Activated CD8-positive, alpha-beta T cell treated with anti-CD3 and anti-CD28 coated beads for 36 hours (primary cell): Measurements from ENCODE around the gene SAMM50. TPM values are rescaled to one million over a fixed set of nuclear protein-coding genes. Genes with fewer than 3 reads are reported as not detected.

Experiments used
- ATAC-seq: fragments of 200-7000 bp; cut with Tn5 transposase; one replicate; pipeline ENCODE4 v1.10.0; 2021; ENCODE audit warnings: mild to moderate bottlenecking, moderate library complexity
- CTCF ChIA-PET: fragments of 350-600 bp; sonication (Branson Sonifier 250); formaldehyde crosslinking; loops from one replicate; lab custom pipeline; 2021; ENCODE audit warnings: antibody characterized with exemption; lab: Charles Lee
- POLR2A ChIA-PET: fragments of 350-600 bp; sonication (Branson Sonifier 250); formaldehyde crosslinking; loops from one replicate; lab custom pipeline; 2021; ENCODE audit warnings: antibody characterized with exemption; lab: Charles Lee
- DNase-seq: peaks from one replicate; pipeline ENCODE4 v3.0.0-alpha.2; 2020
- H3K27ac Mint-ChIP-seq: one replicate; pipeline ENCODE4 v1.8.0; 2021; ENCODE audit warnings: mild to moderate bottlenecking, mixed read lengths
- H3K27me3 Mint-ChIP-seq: one replicate; pipeline ENCODE4 v1.8.0; 2021; ENCODE audit warnings: mixed read lengths
- H3K36me3 Mint-ChIP-seq: one replicate; pipeline ENCODE4 v1.8.0; 2021; ENCODE audit warnings: low read depth, mixed read lengths
- H3K4me1 Mint-ChIP-seq: one replicate; pipeline ENCODE4 v1.8.0; 2021; ENCODE audit warnings: low read depth, mixed read lengths
- H3K4me3 Mint-ChIP-seq: one replicate; pipeline ENCODE4 v1.8.0; 2021; ENCODE audit warnings: mild to moderate bottlenecking, moderate library complexity, mixed read lengths
- H3K9me3 Mint-ChIP-seq: one replicate; pipeline ENCODE4 v1.8.0; 2021; ENCODE audit warnings: mixed read lengths
- CTCF ChIP-seq: fragments of 200-600 bp; IDR thresholded peaks from one replicate; pipeline ENCODE4 v1.8.0; 2022; ENCODE audit warnings: antibody characterized with exemption, mild to moderate bottlenecking
- intact Hi-C: fragments of 100-400 bp; cut with micrococcal nuclease; formaldehyde crosslinking; loops from one replicate; pipeline ENCODE4 v1.10.0; 2022
- total RNA-seq, 2 experiments: library from RNA; stranded (reverse); gene quantifications; one replicate each; pipeline ENCODE4 v1.2.3, GENCODE V29; 2021

The SAMM50 gene
- total RNA-seq, 2 experiments from 2014 or later, result 41.7 to 42.2 TPM

- Mint-ChIP-seq H3K9me3 (no peaks in the 10 kb centered on the region), H3K4me1 (no peaks in the 10 kb centered on the region), H3K27me3 (peaks cover 8% of the 10 kb centered on the region), H3K36me3 (no peaks in the 10 kb centered on the region), H3K27ac (no peak overlapping the region), H3K4me3 (no peak overlapping the region)
- no peak for DNase-seq
- ChIA-PET POLR2A (interaction anchor here (1.2 kb wide), 1 partner anchor 14 kb away, joined by 4 read pairs; no protein-coding TSS in a partner anchor), CTCF (no interaction called here)
- intact Hi-C loops, result no loop called here
- no peak for ATAC-seq
- no peak for TF ChIP-seq CTCF
These were observed 26.8 kb upstream of the SAMM50 start for GRCh38 chr22:43928468-43928867.

GRCh38 chr22:43928908-43929307, 26.3 kb upstream of the SAMM50 start:
- ChIA-PET POLR2A (interaction anchor here (1.2 kb wide), 1 partner anchor 13 kb away, joined by 4 read pairs; no protein-coding TSS in a partner anchor), CTCF (interaction anchor here (1.3 kb wide), 1 partner anchor 17 kb away, joined by 5 read pairs; no protein-coding TSS in a partner anchor)
- Mint-ChIP-seq H3K36me3 (no peaks in the 10 kb centered on the region), H3K27ac (no peak overlapping the region), H3K4me1 (no peaks in the 10 kb centered on the region), H3K9me3 (no peaks in the 10 kb centered on the region), H3K4me3 (no peak overlapping the region), H3K27me3 (peaks cover 8% of the 10 kb centered on the region)
- DNase-seq (no peak), ATAC-seq (no peak)
- TF ChIP-seq CTCF, result no peak
- intact Hi-C loops, result no loop called here

GRCh38 chr22:43931771-43932170, 23.5 kb upstream of the SAMM50 start:
- intact Hi-C loops, result no loop called here
- DNase-seq (no peak), ATAC-seq (no peak)
- no peaks in the 10 kb centered on the region for H3K36me3 Mint-ChIP-seq
- peaks cover 4% of the 10 kb centered on the region for H3K27me3 Mint-ChIP-seq
- CTCF ChIA-PET, result interaction anchor here (1.2 kb wide), 2 partner anchors 47 to 49 kb away, joined by 3 to 4 read pairs; no protein-coding TSS in a partner anchor
- no peaks in the 10 kb centered on the region for H3K4me1 Mint-ChIP-seq
- POLR2A ChIA-PET, result no interaction called here
- H3K27ac Mint-ChIP-seq, result no peak overlapping the region
- no peak for TF ChIP-seq CTCF
- no peaks in the 10 kb centered on the region for H3K9me3 Mint-ChIP-seq
- no peak overlapping the region for H3K4me3 Mint-ChIP-seq

GRCh38 chr22:43941449-43941848, 13.8 kb upstream of the SAMM50 start:
- no peaks in the 10 kb centered on the region for H3K9me3 Mint-ChIP-seq
- DNase-seq, result no peak
- no peak overlapping the region for H3K4me3 Mint-ChIP-seq
- CTCF ChIA-PET, result interaction anchor here (1.4 kb wide), 1 partner anchor 58 kb away, joined by 5 read pairs; no protein-coding TSS in a partner anchor
- H3K27me3 Mint-ChIP-seq, result peaks cover 7% of the 10 kb centered on the region
- no peaks in the 10 kb centered on the region for H3K4me1 Mint-ChIP-seq
- intact Hi-C loops, result no loop called here
- no peak for TF ChIP-seq CTCF
- no peak overlapping the region for H3K27ac Mint-ChIP-seq
- no peak for ATAC-seq
- POLR2A ChIA-PET, result interaction anchor here (1.5 kb wide), 1 partner anchor 13 kb away, joined by 4 read pairs; no protein-coding TSS in a partner anchor
- no peaks in the 10 kb centered on the region for H3K36me3 Mint-ChIP-seq

- ChIA-PET POLR2A (interaction anchor here (2.3 kb wide), 1 partner anchor 10 kb away, joined by 11 read pairs; the partner anchor contains the start of gene SAMM50), CTCF (interaction anchor here (0.7 to 4.5 kb wide), 12 partner anchors 8 to 557 kb away, joined by 3 to 33 read pairs (median 5); partner anchors contain the start of genes PNPLA3 and SAMM50)
- Mint-ChIP-seq H3K36me3 (no peaks in the 10 kb centered on the region), H3K27ac (no peak overlapping the region), H3K4me3 (no peak overlapping the region), H3K9me3 (no peaks in the 10 kb centered on the region), H3K4me1 (no peaks in the 10 kb centered on the region), H3K27me3 (peaks cover 2% of the 10 kb centered on the region)
- intact Hi-C loops, result no loop called here
- ATAC-seq (no peak), DNase-seq (no peak)
- no peak for TF ChIP-seq CTCF
These were observed 10.4 kb upstream of the SAMM50 start for GRCh38 chr22:43944670-43945430.
